Epithelial cell of esophagus (primary cell): ENCODE measurements around the gene KLHL41.
"Not testable (repeated sequence)": the region's sequence is repeated elsewhere in the genome, so short reads cannot be mapped to it uniquely, and the experiment has no call there.

Experiments used
- DNase-seq: peaks from one replicate; pipeline ENCODE4 v3.0.0; 2010; ENCODE audit warnings: low read depth
- H3K4me3 ChIP-seq: 2 replicates; pipeline ENCODE4 v1.5.1; 2011; ENCODE audit warnings: mild to moderate bottlenecking, low read length, control low read depth
- TF ChIP-seq, protein P1 (sequence below): IDR thresholded peaks from 2 replicates; pipeline ENCODE4 v1.5.1; 2011; ENCODE audit warnings: low read depth, mild to moderate bottlenecking, low read length, control low read depth, inconsistent platforms; ENCODE audit not compliant: insufficient read depth; ENCODE audit errors: missing control alignments

Gene KLHL41

DNA sequence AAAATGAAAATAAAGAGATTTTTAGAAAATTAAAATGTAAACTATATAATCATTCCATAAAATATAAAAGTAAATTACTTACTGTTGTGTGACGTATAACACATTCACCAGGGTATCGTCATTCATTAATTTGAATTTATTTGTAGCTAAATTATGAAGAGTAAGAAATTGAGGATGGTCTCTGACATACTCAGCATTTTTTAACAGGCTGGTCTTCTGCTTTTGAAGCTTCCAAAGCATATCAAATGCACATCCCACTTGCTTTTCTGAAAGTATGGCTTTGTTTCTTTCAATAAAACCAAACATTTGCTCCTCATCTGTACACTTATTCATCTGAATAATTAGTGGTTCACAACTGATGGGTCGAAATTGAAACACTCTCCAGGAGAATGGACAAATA, 62.1 kb downstream of the KLHL41 start:
- TF ChIP-seq, protein P1, sequence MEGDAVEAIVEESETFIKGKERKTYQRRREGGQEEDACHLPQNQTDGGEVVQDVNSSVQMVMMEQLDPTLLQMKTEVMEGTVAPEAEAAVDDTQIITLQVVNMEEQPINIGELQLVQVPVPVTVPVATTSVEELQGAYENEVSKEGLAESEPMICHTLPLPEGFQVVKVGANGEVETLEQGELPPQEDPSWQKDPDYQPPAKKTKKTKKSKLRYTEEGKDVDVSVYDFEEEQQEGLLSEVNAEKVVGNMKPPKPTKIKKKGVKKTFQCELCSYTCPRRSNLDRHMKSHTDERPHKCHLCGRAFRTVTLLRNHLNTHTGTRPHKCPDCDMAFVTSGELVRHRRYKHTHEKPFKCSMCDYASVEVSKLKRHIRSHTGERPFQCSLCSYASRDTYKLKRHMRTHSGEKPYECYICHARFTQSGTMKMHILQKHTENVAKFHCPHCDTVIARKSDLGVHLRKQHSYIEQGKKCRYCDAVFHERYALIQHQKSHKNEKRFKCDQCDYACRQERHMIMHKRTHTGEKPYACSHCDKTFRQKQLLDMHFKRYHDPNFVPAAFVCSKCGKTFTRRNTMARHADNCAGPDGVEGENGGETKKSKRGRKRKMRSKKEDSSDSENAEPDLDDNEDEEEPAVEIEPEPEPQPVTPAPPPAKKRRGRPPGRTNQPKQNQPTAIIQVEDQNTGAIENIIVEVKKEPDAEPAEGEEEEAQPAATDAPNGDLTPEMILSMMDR, result no peak
- no peak for DNase-seq
- no peak overlapping the region for H3K4me3 ChIP-seq

DNA sequence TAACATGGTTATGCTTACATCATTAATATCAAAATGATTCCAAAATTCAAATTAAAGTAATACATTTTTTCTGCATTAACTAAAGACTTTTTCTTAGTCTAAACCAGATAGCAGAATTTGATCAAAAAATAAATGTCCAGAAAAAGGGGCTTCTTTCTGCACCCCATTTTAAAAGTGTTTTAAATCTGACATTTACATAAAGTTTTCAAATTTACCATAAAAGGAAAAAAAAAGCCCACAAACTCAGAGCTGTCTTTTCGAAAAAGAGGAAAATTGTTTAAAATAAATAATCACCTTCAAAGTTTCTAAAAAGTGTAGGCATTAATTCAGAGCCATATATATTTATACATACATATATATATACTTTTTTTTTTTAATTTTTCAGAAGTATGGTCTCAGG, 62.7 kb downstream of the KLHL41 start:
- TF ChIP-seq, protein P1, result no peak
- DNase-seq, result no peak
- H3K4me3 ChIP-seq, result no peak overlapping the region

DNA sequence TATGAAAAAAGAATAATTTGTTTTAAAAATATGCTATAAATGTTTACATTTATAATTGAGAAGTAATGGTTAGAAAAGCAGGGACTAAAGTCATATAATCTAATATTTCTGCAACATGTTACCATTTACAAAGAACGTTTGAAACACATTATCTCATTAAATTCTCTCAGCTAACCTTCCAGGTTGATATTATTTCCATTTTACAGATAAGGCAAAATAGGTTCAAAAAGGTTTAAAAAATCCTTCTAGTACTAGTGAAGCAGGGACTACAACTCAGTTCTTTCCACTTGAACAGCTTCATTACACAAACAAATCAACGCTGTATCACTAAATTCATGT, 63.3 kb downstream of the KLHL41 start:
- no peak for DNase-seq
- peak overlapping the region; percentile 83 for H3K4me3 ChIP-seq
- TF ChIP-seq, protein P1, result no peak

DNA sequence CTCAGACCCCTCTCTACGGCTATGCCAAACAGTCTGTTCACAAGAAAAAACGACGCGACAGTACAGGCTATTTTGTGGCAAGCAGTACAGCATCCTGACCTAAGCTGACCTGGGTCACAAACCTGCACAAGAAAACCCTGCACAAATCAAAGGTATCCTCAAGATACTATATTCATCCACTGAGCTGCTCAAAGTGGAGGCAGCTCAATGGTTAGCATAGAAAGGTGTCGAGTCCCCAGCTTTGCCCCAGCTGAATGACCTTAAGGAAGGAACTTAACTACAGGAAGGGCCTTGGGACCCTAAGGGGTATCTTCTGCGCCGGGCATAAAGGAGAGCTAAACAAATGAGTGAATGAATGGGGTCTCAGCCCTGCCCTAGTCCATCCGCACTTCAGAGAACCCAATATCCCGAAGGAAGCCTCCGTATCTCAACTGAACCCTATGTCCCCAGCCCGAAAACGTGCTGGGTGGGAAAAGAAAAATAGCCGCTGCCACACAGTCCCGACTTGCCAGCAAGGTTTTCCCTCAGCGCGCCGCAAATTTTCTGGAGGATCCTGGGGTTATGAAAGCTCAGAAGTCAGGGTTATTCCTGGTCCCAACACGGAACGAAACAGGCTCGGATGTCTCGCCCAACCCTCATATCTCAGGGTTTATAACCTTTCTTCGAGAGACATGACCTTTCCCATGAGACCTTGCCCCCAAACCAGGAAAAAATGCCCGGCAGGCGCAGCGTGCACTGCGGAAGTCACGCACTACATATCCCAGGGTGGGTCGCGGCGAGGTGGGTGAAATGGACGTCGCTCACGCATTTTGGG, 63.9 kb downstream of the KLHL41 start, which contains the start of gene FASTKD1:
Gene FASTKD1 (minus strand): TSS at position 706 of the 814 bp plus-strand sequence. CDS start 1,836 bp downstream, outside the sequence.
- TF ChIP-seq, protein P1, result no peak
- H3K4me3 ChIP-seq, result peak within 1 kb of the TSS; percentile 83
- peak; percentile 88 for DNase-seq

DNA sequence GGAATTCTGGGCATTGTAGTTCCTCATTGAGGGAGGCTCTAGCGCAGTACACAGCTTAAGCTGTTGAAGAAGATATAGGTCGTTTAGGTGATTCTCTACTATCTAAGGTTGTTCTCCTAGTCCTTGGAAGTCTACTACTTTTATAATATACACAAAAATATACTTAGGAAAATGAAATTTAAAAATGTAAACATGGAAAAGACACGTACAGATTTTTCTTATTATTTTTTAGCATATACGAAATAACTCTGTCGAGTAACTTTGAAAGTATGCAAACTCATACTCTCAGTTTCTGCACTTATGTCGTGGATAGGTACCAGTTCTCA, 64.4 kb downstream of the KLHL41 start:
- TF ChIP-seq, protein P1, result no peak
- peak overlapping the region; percentile 83 for H3K4me3 ChIP-seq
- no peak for DNase-seq

DNA sequence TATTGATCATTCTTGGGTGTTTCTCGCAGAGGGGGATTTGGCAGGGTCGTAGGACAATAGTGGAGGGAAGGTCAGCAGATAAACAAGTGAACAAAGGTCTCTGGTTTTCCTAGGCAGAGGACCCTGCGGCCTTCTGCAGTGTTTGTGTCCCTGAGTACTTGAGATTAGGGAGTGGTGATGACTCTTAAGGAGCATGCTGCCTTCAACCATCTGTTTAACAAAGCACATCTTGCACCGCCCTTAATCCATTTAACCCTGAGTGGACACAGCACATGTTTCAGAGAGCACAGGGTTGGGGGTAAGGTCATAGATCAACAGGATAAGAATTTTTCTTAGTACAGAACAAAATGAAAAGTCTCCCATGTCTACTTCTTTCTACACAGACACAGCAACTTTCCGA, 65.0 kb downstream of the KLHL41 start:
- not testable (repeated sequence) for H3K4me3 ChIP-seq, DNase-seq

DNA sequence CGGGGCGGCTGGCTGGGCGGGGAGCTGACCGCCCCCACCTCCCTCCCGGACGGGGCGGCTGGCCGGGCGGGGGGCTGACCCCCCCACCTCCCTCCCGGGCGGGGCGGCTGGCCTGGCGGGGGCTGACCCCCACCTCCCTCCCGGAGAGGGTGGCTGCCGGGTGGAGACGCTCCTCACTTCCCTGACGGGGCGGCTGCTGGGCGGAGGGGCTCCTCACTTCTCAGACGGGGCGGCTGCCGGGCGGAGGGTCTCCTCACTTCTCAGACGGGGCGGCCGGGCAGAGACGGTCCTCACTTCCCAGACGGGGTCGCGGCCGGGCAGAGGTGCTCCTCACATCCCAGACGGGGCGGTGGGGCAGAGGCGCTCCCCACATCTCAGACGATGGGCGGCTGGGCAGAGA, 65.8 kb downstream of the KLHL41 start:
- not testable (repeated sequence) for DNase-seq

More for the DNA sequence above, 65.8 kb downstream of the KLHL41 start:
- not testable (repeated sequence) for H3K4me3 ChIP-seq
